Panc1 (cell line): ENCODE results near the gene KCNQ1.

Experiments used
- CTCF ChIP-seq: fragments of 450-650 bp; IDR thresholded peaks from 2 replicates; pipeline ENCODE4 v1.5.1; 2017; ENCODE audit warnings: mild to moderate bottlenecking
- POLR2AphosphoS5 ChIP-seq: IDR thresholded peaks from 2 replicates; pipeline ENCODE4 v1.6.1; 2012; ENCODE audit warnings: mild to moderate bottlenecking, low read depth, low read length, moderate library complexity
- REST ChIP-seq, 2 experiments: IDR thresholded peaks; 2 replicates each; pipeline ENCODE4 v1.6.1; 2011 to 2012; ENCODE audit warnings: low read depth in 2 of 2, control low read depth in 1 of 2, low read length in 1 of 2, mild to moderate bottlenecking in 1 of 2, moderate library complexity in 1 of 2; ENCODE audit not compliant: insufficient read depth in 1 of 2
- SIN3A ChIP-seq: IDR thresholded peaks from 2 replicates; pipeline ENCODE4 v1.6.1; 2012; ENCODE audit warnings: low read depth, mild to moderate bottlenecking, low read length, moderate library complexity, borderline replicate concordance; ENCODE audit not compliant: insufficient read depth

- TF ChIP-seq CTCF (no peak), REST (IDR thresholded peaks at IDR 0.05; ENCODE audit: insufficient read depth in 1 of 2, low read depth in 2 of 2, low read length in 1 of 2) (no peak), POLR2AphosphoS5 (no peak), SIN3A (no peak)
Measured at GRCh38 chr11:2513441-2513840, 68.6 kb downstream of the KCNQ1 start.
